Cortex of kidney (tissue), 1 donor: ENCODE results near the gene IL21R.

Experiments used
- DNase-seq: peaks from one replicate; lab custom pipeline; 2025; lab: John Stamatoyannopoulos, UW

IL21R gene

GRCh38 chr16:27486344-27486743, 84.4 kb downstream of the IL21R start:
- no peak for DNase-seq

GRCh38 chr16:27486760-27487159, 84.8 kb downstream of the IL21R start:
- no peak for DNase-seq

GRCh38 chr16:27489421-27489820, 87.4 kb downstream of the IL21R start:
- DNase-seq: no peak

GRCh38 chr16:27489906-27490305, 87.9 kb downstream of the IL21R start:
- DNase-seq: no peak

GRCh38 chr16:27491894-27492587, 90.1 kb downstream of the IL21R start:
- no peak for DNase-seq

- no peak for DNase-seq
Measured at GRCh38 chr16:27492588-27492979, 90.6 kb downstream of the IL21R start.

GRCh38 chr16:27495191-27495590, 93.2 kb downstream of the IL21R start:
- DNase-seq: no peak

GRCh38 chr16:27498031-27498825, 96.3 kb downstream of the IL21R start:
- no peak for DNase-seq

- DNase-seq: no peak
Measured at GRCh38 chr16:27498916-27499658, 97.1 kb downstream of the IL21R start.

- no peak for DNase-seq
Measured at GRCh38 chr16:27499659-27500055, 97.7 kb downstream of the IL21R start.

- DNase-seq: no peak
Measured at GRCh38 chr16:27500801-27501200, 98.8 kb downstream of the IL21R start.
